Subcutaneous adipose tissue (tissue), 4 donors: ENCODE results near the gene FRYL. TPM values are rescaled to one million over a fixed set of nuclear protein-coding genes. Genes with fewer than 3 reads are reported as not detected.

Source experiments
- CTCF ChIP-seq: fragments of 450-650 bp; IDR thresholded peaks from one replicate; pipeline ENCODE4 v1.5.1; 2016; ENCODE audit warnings: low read depth, mild to moderate bottlenecking, control low read depth, antibody characterized with exemption, moderate library complexity
- total RNA-seq, 4 donors: library from RNA; depleted of rRNA; stranded (reverse); fragments of >200 nt; gene quantifications; one replicate each; pipeline ENCODE4 v1.1.0, GENCODE V29; 2016

FRYL gene
- total RNA-seq, 4 donors from 2014 or later = 69.1 to 140 (median 90.0) TPM

GRCh38 chr4:48596336-48596735, 183.7 kb downstream of the FRYL start:
- no peak for TF ChIP-seq CTCF

GRCh38 chr4:48594180-48594579, 185.9 kb downstream of the FRYL start:
- TF ChIP-seq CTCF = no peak

DNA sequence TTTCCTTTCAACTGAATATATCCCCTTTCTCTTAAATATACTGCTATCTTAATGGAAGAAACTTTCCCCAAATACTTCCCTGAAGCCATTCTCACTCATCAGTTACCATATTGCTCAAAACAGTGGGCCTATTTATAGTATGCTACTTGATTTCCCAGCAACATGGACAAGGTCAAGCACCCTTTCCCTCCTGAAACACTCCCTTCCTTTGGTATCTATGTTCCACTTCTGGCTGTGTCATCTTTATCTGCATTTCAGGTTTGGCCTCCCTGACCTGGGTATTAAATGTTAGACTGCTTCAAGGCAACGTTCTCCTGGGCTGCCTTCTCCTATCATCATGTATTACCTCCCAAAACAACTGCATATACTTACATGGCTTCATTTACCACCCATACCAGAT, 188.7 kb downstream of the FRYL start:
- TF ChIP-seq CTCF = no peak

DNA sequence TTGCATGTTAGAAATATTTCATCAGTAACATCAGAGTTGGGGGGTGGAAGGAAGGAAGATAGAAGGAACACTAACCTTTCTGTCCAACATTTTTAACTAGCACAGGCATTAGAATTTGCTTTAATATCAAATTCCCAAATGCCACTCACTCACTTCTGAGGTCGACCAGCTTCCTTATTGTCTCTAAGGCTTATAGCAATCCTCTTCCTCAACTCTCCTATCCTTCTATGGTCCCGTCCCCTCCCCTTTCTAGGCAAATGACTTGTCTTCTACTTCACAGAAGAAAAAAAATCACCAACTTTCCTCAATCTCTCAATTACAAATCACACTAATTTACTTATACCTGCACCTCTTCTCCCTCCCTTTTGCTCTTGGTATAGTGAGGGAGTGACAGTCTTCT, 189.2 kb downstream of the FRYL start:
- no peak for TF ChIP-seq CTCF

- TF ChIP-seq CTCF = no peak
Observed at GRCh38 chr4:48589098-48589445, 191.0 kb downstream of the FRYL start.

DNA sequence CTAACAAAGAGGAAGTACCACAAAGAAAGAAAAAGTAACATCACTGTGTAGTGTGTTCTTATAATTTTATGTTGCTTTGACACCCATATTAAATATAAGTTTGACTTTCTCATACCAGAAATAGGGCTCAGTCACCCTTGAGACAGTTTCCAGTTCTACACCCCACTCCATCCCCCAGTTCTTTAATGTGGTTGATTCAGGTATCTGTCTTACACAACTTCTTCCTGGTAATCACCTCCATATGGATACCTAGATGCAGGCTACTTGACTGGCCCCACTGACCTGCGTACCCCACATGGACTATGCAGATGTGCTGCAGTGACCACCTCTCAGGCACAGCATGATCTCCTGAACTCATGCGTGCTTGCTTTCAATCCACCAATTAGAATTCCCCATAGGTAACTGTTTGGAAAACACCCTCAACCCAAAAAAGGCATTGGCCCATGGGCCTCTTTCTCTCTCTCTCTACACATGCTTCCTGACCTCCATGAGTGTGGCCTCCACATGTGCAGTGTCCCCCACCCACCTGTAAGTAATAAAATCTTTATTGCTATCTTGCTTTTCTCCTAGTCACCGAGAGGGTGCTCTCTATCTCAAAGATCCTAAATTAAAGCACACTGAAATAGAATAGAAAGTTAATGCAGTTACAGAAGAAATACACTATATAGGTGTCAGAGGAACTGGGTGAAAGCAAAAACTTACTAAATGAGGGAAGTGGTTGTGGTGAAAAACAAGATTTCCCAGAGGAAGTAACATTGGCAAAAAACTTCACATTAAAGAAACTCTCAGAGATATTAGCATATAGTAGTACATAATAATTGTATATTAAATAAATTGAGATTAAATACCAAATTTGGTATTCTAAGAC, 191.6 kb downstream of the FRYL start:
- TF ChIP-seq CTCF = no peak

- no peak for TF ChIP-seq CTCF
Observed at GRCh38 chr4:48585401-48585800, 194.7 kb downstream of the FRYL start.
